ENCODE data around the gene GDF7. TPM values are rescaled to one million over a fixed set of nuclear protein-coding genes. Genes with fewer than 3 reads are reported as not detected.

GDF7 gene
- total RNA-seq, 1 donor from 2014 or later, result 0.82 TPM

- no peak for DNase-seq
Observed at GRCh38 chr2:20645301-20645701, 21.6 kb upstream of the GDF7 start.

GRCh38 chr2:20645761-20646160 is 21.2 kb upstream of the GDF7 start:
- DNase-seq, result no peak

- no peak for DNase-seq
Observed at GRCh38 chr2:20646446-20646845, 20.5 kb upstream of the GDF7 start.

GRCh38 chr2:20647211-20647610 is 19.7 kb upstream of the GDF7 start:
- no peak for DNase-seq

- no peak for DNase-seq
Observed at GRCh38 chr2:20647738-20648137, 19.2 kb upstream of the GDF7 start.

- DNase-seq, result no peak
Observed at GRCh38 chr2:20648206-20648605, 18.7 kb upstream of the GDF7 start.

GRCh38 chr2:20648831-20649230 is 18.1 kb upstream of the GDF7 start:
- no peak for DNase-seq

GRCh38 chr2:20649576-20649975 is 17.4 kb upstream of the GDF7 start:
- DNase-seq, result no peak

- no peak for DNase-seq
Observed at GRCh38 chr2:20649976-20650375, 17.0 kb upstream of the GDF7 start.

GRCh38 chr2:20650393-20650876 is 16.5 kb upstream of the GDF7 start:
- peak; percentile 50 for DNase-seq

GRCh38 chr2:20650877-20651730 is 15.8 kb upstream of the GDF7 start, which contains the start of gene HS1BP3:
HS1BP3 (minus strand) TSS chr2:20651098; CDS start chr2:20651063, 35 bp downstream.
- DNase-seq, result peak; percentile 94

- no peak for DNase-seq
Observed at GRCh38 chr2:20651731-20652099, 15.2 kb upstream of the GDF7 start.

GRCh38 chr2:20652141-20652540 is 14.8 kb upstream of the GDF7 start:
- no peak for DNase-seq

- DNase-seq, result no peak
Observed at GRCh38 chr2:20652673-20653575, 14.0 kb upstream of the GDF7 start.

- no peak for DNase-seq
Observed at GRCh38 chr2:20653695-20654534, 13.0 kb upstream of the GDF7 start.

GRCh38 chr2:20654535-20654813 is 12.5 kb upstream of the GDF7 start:
- DNase-seq, result no peak

GRCh38 chr2:20656561-20656960 is 10.4 kb upstream of the GDF7 start:
- DNase-seq, result no peak

GRCh38 chr2:20657522-20658235 is 9.3 kb upstream of the GDF7 start:
- no peak for DNase-seq

- DNase-seq, result no peak
Observed at GRCh38 chr2:20660506-20661420, 6.2 kb upstream of the GDF7 start.

Measured in tongue (tissue), 2 donors.